ENCODE data around the gene RNF114.

DNA sequence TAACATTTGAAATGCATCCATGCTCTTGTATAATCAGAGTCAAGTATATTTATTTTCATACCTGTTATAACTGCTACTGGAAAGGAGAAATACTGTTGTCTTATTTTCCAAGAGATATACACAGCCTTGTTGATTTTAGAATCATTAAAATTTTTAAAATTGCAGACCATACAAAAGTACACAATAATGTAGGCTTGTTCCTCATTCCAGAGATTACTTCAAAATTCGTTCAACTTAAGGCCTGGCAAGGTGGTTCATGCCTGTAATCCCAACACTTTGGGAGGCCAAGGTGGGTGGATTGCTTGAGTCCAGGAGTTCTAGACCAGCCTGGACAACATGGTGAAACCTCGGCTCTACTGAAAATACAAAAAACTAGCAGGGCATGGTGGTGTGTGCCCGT lies 6.1 kb downstream of the RNF114 start:
- TF ChIP-seq, protein P1, sequence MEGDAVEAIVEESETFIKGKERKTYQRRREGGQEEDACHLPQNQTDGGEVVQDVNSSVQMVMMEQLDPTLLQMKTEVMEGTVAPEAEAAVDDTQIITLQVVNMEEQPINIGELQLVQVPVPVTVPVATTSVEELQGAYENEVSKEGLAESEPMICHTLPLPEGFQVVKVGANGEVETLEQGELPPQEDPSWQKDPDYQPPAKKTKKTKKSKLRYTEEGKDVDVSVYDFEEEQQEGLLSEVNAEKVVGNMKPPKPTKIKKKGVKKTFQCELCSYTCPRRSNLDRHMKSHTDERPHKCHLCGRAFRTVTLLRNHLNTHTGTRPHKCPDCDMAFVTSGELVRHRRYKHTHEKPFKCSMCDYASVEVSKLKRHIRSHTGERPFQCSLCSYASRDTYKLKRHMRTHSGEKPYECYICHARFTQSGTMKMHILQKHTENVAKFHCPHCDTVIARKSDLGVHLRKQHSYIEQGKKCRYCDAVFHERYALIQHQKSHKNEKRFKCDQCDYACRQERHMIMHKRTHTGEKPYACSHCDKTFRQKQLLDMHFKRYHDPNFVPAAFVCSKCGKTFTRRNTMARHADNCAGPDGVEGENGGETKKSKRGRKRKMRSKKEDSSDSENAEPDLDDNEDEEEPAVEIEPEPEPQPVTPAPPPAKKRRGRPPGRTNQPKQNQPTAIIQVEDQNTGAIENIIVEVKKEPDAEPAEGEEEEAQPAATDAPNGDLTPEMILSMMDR (IDR thresholded peaks at IDR 0.05) = no peak
- TF ChIP-seq POLR2AphosphoS5 (IDR thresholded peaks at IDR 0.05) = no peak
- no peak for TF ChIP-seq POLR2A (IDR thresholded peaks at IDR 0.05; ENCODE audit: low read depth)
- TF ChIP-seq EP300 (IDR thresholded peaks at IDR 0.05) = no peak
